ENCODE measurements around the gene LCN9. TPM values are rescaled to one million over a fixed set of nuclear protein-coding genes. Genes with fewer than 3 reads are reported as not detected.

Gene LCN9
- total and polyA plus RNA-seq, 2 experiments from 2014 or later, result not detected

DNA sequence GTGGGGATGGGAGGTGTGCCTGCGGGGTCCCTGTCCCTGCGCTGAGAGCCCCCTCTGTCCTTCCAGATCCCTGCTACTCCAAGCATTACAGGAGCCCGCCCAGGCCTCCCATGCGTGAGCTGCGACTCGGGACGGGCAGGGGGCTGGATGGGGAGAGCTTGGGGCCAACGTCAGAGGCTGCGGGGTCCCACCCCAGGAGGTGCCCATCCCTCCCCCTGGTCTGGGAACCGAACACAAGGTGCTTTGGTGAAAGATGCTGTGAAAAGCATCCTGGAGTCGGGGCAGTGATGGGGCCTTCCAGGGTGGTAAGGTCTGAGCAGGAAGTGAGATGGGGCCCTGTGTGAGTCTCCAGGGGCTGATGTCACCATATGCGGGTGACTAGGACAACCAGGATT is 2.7 kb downstream of the LCN9 start:
- H3F3A ChIP-seq (replicated peaks; ENCODE audit: low read depth), result no peaks in the 10 kb centered on the region
- H3K27me3 ChIP-seq (ENCODE audit: insufficient read depth), result no peaks in the 10 kb centered on the region
- Mint-ChIP-seq H3K9me3 (peaks cover 17% of the 10 kb centered on the region), H3K27me3 (ENCODE audit: insufficient read depth, low read depth, poor library complexity) (peaks cover 2% of the 10 kb centered on the region), H3K4me3 (no peak overlapping the region), H3K4me1 (peaks cover 6% of the 10 kb centered on the region), H3K27ac (no peak overlapping the region), H3K36me3 (ENCODE audit: low read depth) (peaks cover 8% of the 10 kb centered on the region)
- no peak overlapping the region for H2AFZ ChIP-seq
- ATAC-seq (no peak), DNase-seq (ENCODE audit: low spot score) (no peak)
- no peak overlapping the region for H3K4me3 ChIP-seq
- H3K9me2 ChIP-seq (ENCODE audit: insufficient read depth), result no peaks in the 10 kb centered on the region; the same call in 1 of the 2 replicates
- H4K20me1 ChIP-seq (replicated peaks; ENCODE audit: insufficient read depth), result no peaks in the 10 kb centered on the region
- H3K79me2 ChIP-seq (replicated peaks; ENCODE audit: insufficient read depth), result no peaks in the 10 kb centered on the region
- H3K4me2 ChIP-seq, result no peak overlapping the region
- no peaks in the 10 kb centered on the region; the same call in 1 of the 2 replicates for H3K4me1 ChIP-seq (ENCODE audit: insufficient read depth)
- TF ChIP-seq, protein P1, sequence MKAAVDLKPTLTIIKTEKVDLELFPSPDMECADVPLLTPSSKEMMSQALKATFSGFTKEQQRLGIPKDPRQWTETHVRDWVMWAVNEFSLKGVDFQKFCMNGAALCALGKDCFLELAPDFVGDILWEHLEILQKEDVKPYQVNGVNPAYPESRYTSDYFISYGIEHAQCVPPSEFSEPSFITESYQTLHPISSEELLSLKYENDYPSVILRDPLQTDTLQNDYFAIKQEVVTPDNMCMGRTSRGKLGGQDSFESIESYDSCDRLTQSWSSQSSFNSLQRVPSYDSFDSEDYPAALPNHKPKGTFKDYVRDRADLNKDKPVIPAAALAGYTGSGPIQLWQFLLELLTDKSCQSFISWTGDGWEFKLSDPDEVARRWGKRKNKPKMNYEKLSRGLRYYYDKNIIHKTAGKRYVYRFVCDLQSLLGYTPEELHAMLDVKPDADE (IDR thresholded peaks at IDR 0.05), result no peak
- TF ChIP-seq STAT1 (IDR thresholded peaks at IDR 0.05; ENCODE audit: unreplicated experiment) (no peak), POLR2AphosphoS5 (IDR thresholded peaks at IDR 0.05; ENCODE audit: low read depth) (no peak), EZH2phosphoT487 (IDR thresholded peaks at IDR 0.05; ENCODE audit: unreplicated experiment) (no peak), CREB1 (CRISPR knock-in tag; IDR thresholded peaks at IDR 0.05; ENCODE audit: low read depth) (no peak), NANOG (IDR thresholded peaks at IDR 0.05; ENCODE audit: borderline replicate concordance) (no peak), ZNF114 (CRISPR knock-in tag; IDR thresholded peaks at IDR 0.05) (no peak), CTCF (conservative IDR thresholded peaks at IDR 0.05; ENCODE audit: low read depth in 2 of 2) (no peak), JUNB (IDR thresholded peaks at IDR 0.05; ENCODE audit: unreplicated experiment) (no peak), ZNF331 (CRISPR knock-in tag; IDR thresholded peaks at IDR 0.05; ENCODE audit: low read depth) (no peak), REST (IDR thresholded peaks at IDR 0.05; ENCODE audit: unreplicated experiment) (no peak), EZH2 (IDR thresholded peaks at IDR 0.05; ENCODE audit: low read depth, unreplicated experiment) (no peak), ZNF462 (CRISPR knock-in tag; IDR thresholded peaks at IDR 0.05) (no peak)
- no peaks in the 10 kb centered on the region for H3K36me3 ChIP-seq (ENCODE audit: insufficient read depth)
- no peak overlapping the region for H3K27ac ChIP-seq (ENCODE audit: low read depth)
